Sigmoid colon (tissue), 7 donors: ENCODE measurements around the gene TLL2. TPM values are rescaled to one million over a fixed set of nuclear protein-coding genes. Genes with fewer than 3 reads are reported as not detected.

Experiments used
- DNase-seq: peaks from one replicate; pipeline ENCODE4 v3.0.0-alpha.2; 2019
- H3K27ac ChIP-seq, 4 donors: fragments of 200-600 bp; sonication (generic); one replicate each; pipeline ENCODE4 v1.5.1; 2016 to 2019; ENCODE audit warnings: mild to moderate bottlenecking in 1 of 4
- H3K27me3 ChIP-seq, 3 donors: fragments of 200-600 bp; sonication (generic); one replicate each; pipeline ENCODE4 v1.5.1; 2019; ENCODE audit warnings: mild to moderate bottlenecking in 1 of 3
- H3K36me3 ChIP-seq, 4 donors: fragments of 200-600 bp; sonication (generic); one replicate each; pipeline ENCODE4 v1.5.1; 2016 to 2019
- H3K4me1 ChIP-seq, 4 donors: fragments of 200-600 bp; sonication (generic); one replicate each; pipeline ENCODE4 v1.5.1; 2017 to 2019
- H3K4me3 ChIP-seq, 4 donors: fragments of 200-600 bp; sonication (generic); one replicate each; pipeline ENCODE4 v1.5.1; 2017 to 2019; ENCODE audit warnings: mild to moderate bottlenecking in 2 of 4, moderate library complexity in 1 of 4
- H3K9me3 ChIP-seq, 4 donors: fragments of 200-600 bp in 3 of 4; sonication (generic) in 3 of 4; one replicate each; pipeline versions ENCODE4 v1.5.1 to v1.6.1; 2013 to 2019
- EP300 ChIP-seq, 4 donors: sonication (generic); formaldehyde crosslinking; IDR thresholded peaks; one replicate each; pipeline ENCODE4 v1.6.1; 2017; ENCODE audit warnings: antibody characterized with exemption in 4 of 4
- POLR2A ChIP-seq, 2 donors: fragments of 450-650 bp; IDR thresholded peaks; one replicate each; pipeline ENCODE4 v1.6.1; 2016; ENCODE audit warnings: antibody characterized with exemption in 2 of 2, mild to moderate bottlenecking in 2 of 2, moderate library complexity in 2 of 2
- POLR2AphosphoS5 ChIP-seq, 4 donors: sonication (generic); formaldehyde crosslinking; IDR thresholded peaks; one replicate each; pipeline ENCODE4 v1.6.1; 2017; ENCODE audit warnings: antibody characterized with exemption in 4 of 4
- WGBS, 2 donors: extraction: QIAGEN DNeasy Blood & Tissue Kit; methylation state at CpG; one replicate each; pipeline ENCODE4 v1.1.7; 2013; 5-methylcytosine and 5-hydroxymethylcytosine counted together
- intact Hi-C: fragments of 100-400 bp; cut with DNase I; formaldehyde crosslinking; loops from one replicate; pipeline ENCODE4 v1.15.1; 2023
- polyA plus RNA-seq, 3 donors: library from polyadenylated mRNA; stranded (reverse); fragments of 200-250 nt; gene quantifications; one replicate each; pipeline ENCODE4 v1.2.3, GENCODE V29; 2013
- total RNA-seq, 4 donors: library from RNA; depleted of rRNA; stranded (reverse); fragments of >200 nt; gene quantifications; one replicate each; pipeline ENCODE4 v1.1.0, GENCODE V29; 2016
- TF ChIP-seq, protein P1 (sequence below), 4 experiments: fragments of 450-650 bp in 3 of 4; fragments of 200-600 bp in 1 of 4; IDR thresholded peaks; one replicate each; pipeline ENCODE4 v1.5.1; 2016 to 2019; ENCODE audit warnings: antibody characterized with exemption in 4 of 4, mild to moderate bottlenecking in 3 of 4, moderate library complexity in 2 of 4
- donor health status: healthy with polysubstance abuse.
- donor health status: Bipolar disorder and iron deficiency.
- donor health status: healthy.

The TLL2 gene
- total and polyA plus RNA-seq, 7 donors = 0.14 to 2.2 (median 0.36) TPM; not detected in 2

DNA sequence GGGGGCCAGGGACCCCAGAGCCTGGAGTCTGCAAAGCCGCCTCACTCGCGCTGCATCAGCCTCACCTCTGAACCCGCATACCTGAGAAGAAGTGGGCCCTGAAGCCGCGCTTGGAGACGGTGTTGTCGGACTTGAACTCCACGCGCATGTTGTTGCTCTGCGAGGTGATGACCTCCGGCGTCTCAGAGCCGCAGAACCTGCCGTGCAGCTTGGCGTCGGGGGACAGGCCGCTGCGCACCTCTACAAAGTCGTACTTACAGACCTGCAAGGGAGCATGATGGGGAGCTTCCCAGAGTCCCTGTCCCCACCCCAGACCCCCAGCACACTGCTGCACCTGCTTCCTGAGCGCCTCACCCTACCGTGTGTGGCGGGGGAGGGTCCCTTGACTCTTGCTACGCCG lies 129.2 kb downstream of the TLL2 start:
- DNase-seq = no peak
- H3K27ac ChIP-seq = no peak overlapping the region
- no peak for TF ChIP-seq POLR2A (IDR thresholded peaks at IDR 0.05)
- TF ChIP-seq, protein P1, sequence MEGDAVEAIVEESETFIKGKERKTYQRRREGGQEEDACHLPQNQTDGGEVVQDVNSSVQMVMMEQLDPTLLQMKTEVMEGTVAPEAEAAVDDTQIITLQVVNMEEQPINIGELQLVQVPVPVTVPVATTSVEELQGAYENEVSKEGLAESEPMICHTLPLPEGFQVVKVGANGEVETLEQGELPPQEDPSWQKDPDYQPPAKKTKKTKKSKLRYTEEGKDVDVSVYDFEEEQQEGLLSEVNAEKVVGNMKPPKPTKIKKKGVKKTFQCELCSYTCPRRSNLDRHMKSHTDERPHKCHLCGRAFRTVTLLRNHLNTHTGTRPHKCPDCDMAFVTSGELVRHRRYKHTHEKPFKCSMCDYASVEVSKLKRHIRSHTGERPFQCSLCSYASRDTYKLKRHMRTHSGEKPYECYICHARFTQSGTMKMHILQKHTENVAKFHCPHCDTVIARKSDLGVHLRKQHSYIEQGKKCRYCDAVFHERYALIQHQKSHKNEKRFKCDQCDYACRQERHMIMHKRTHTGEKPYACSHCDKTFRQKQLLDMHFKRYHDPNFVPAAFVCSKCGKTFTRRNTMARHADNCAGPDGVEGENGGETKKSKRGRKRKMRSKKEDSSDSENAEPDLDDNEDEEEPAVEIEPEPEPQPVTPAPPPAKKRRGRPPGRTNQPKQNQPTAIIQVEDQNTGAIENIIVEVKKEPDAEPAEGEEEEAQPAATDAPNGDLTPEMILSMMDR (IDR thresholded peaks at IDR 0.05) = no peak
- no peak for TF ChIP-seq POLR2AphosphoS5 (IDR thresholded peaks at IDR 0.05)
- TF ChIP-seq EP300 (IDR thresholded peaks at IDR 0.05) = no peak
- no peaks in the 10 kb centered on the region for H3K36me3 ChIP-seq
- intact Hi-C loops = no loop called here
- H3K9me3 ChIP-seq = no peaks in the 10 kb centered on the region
- no peak overlapping the region for H3K4me3 ChIP-seq
- 62 to 68% methylated on average over 25 of the region's 25 CpGs for WGBS, 2 donors
- H3K27me3 ChIP-seq = no peaks in the 10 kb centered on the region
- H3K4me1 ChIP-seq = peaks cover 0 to 34% (median 32%) of the 10 kb centered on the region in 4 donors

DNA sequence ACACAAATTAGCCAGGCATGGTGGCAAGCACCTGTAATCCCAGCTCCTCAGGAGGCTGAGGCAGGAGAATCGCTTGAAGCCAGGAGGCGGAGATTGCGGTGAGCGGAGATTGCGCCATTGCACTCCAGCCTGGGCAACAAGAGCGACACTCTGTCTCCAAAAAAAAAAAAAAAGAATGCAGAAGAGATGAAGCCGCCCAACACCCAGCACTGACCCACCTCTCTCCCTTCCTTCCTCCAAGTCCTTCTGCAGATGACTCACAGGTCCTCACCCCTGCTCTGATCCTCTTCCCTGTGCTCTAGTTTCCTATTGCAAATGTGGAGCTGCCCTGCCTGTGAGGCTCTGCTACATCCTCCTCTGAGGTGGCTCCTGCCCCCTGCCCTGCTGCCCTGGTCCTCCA lies 132.9 kb downstream of the TLL2 start:
- DNase-seq = no peak
- intact Hi-C loops = no loop called here
- Histone ChIP-seq H3K9me3 (no peaks in the 10 kb centered on the region), H3K27ac (no peak overlapping the region), H3K27me3 (no peaks in the 10 kb centered on the region), H3K36me3 (no peaks in the 10 kb centered on the region), H3K4me1 (peaks cover 0 to 54% (median 51%) of the 10 kb centered on the region in 4 donors), H3K4me3 (no peak overlapping the region)
- TF ChIP-seq EP300 (IDR thresholded peaks at IDR 0.05) (no peak), POLR2AphosphoS5 (IDR thresholded peaks at IDR 0.05) (no peak), POLR2A (IDR thresholded peaks at IDR 0.05) (no peak)
- TF ChIP-seq, protein P1 (IDR thresholded peaks at IDR 0.05) = no peak
- 92 to 97% methylated on average over 7 of the region's 7 CpGs for WGBS, 2 donors

DNA sequence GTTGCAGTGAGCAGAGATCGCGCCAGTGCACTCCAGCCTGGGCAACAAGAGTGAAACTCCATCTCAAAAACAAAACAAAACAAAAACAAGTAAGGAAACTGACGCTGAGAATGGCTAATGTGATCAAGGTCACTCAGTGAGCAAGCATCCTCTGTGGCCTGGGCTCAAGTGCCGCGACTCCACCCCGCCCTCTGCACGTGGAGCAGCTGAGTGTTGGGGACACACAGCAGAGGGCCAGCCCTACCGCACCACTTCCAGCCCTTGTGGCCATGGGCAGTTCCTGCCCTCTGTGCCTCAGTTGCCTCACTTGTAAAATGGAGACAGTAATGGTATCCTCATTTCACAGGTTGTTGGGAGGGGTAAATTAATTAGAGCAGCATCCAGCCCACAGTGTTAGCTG lies 134.0 kb downstream of the TLL2 start:
- TF ChIP-seq, protein P1 (IDR thresholded peaks at IDR 0.05) = no peak
- TF ChIP-seq POLR2AphosphoS5 (IDR thresholded peaks at IDR 0.05) (no peak), POLR2A (IDR thresholded peaks at IDR 0.05) (no peak), EP300 (IDR thresholded peaks at IDR 0.05) (no peak)

DNA sequence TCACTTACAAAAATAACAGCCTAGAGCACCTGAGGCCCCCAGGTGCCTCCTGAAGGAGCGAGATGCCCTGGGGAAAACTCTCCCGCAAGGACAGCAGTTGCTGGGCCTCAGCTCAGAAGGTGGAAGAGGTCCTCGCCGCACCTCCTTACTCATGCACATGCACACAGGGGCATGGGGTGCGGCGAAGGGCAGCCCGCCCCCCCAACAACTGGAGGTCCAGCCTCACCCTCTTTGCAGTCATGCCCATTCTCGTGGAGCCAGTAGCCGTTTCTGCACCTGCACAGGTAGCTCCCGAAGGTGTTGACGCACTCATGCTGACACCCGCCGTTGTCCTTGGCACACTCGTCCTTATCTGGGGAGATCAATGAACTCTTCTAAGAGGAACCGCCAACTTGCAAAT lies 135.0 kb downstream of the TLL2 start:
- peak; percentile 57 for DNase-seq
- Histone ChIP-seq H3K9me3 (no peaks in the 10 kb centered on the region), H3K4me1 (peaks cover 0 to 66% (median 63%) of the 10 kb centered on the region in 4 donors), H3K36me3 (no peaks in the 10 kb centered on the region), H3K4me3 (no peak overlapping the region), H3K27ac (peak overlapping the region in 3 of 4 donors; percentile 51 to 74 (median 68)), H3K27me3 (no peaks in the 10 kb centered on the region)
- 60 to 85% methylated on average over 15 of the region's 15 CpGs for WGBS, 2 donors
- intact Hi-C loops = loop anchor here (1.0 to 10.0 kb wide), 3 partner anchors 12 to 659 kb away; partner anchors contain the start of gene TM9SF3
- TF ChIP-seq, protein P1 (IDR thresholded peaks at IDR 0.05) = no peak

More for the DNA sequence above, 134.0 kb downstream of the TLL2 start:
- Histone ChIP-seq H3K27ac (no peak overlapping the region), H3K9me3 (no peaks in the 10 kb centered on the region), H3K27me3 (no peaks in the 10 kb centered on the region), H3K4me3 (no peak overlapping the region), H3K36me3 (no peaks in the 10 kb centered on the region), H3K4me1 (peaks cover 0 to 63% (median 60%) of the 10 kb centered on the region in 4 donors)
- intact Hi-C loops = loop anchor here (5.0 to 10.0 kb wide), 2 partner anchors 205 to 658 kb away; partner anchors contain the start of gene TM9SF3
- DNase-seq = no peak
- 71 to 86% methylated on average over 8 of the region's 8 CpGs for WGBS, 2 donors

DNA sequence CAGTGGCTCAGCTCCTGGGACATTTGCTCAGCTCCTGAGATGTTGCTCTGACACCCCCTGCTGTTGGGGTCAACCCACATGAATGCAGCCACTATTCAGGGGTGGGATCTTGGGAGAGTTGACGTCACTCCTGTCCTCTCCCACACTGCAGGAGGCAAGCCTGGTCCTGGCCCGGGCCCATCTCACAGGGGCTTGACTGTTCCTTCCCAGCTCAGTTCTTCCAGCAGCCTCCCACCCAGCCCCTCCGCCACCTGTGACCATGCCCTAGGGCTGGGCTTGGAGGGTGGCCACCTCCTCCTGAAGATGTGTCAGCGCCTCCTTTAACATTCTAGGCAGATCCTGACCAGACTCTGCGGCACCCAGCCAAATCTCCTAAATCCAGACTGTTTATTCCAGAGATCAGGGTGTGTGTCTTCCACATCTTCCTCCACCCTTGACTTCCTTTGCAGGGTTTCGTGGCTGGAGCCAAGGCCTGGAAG lies 135.9 kb downstream of the TLL2 start:
- Histone ChIP-seq H3K27me3 (no peaks in the 10 kb centered on the region), H3K9me3 (no peaks in the 10 kb centered on the region), H3K36me3 (no peaks in the 10 kb centered on the region), H3K27ac (peak overlapping the region in 3 of 4 donors; percentile 51 to 74 (median 68)), H3K4me3 (no peak overlapping the region), H3K4me1 (peaks cover 0 to 66% (median 63%) of the 10 kb centered on the region in 4 donors)
- peak; percentile 97 for DNase-seq
- intact Hi-C loops = loop anchor here (1.0 to 10.0 kb wide), 3 partner anchors 12 to 659 kb away; partner anchors contain the start of gene TM9SF3
- TF ChIP-seq POLR2A (IDR thresholded peaks at IDR 0.05) (no peak), EP300 (IDR thresholded peaks at IDR 0.05) (peak in 3 of 4 donors; percentile 47 to 91 (median 75)), POLR2AphosphoS5 (IDR thresholded peaks at IDR 0.05) (peak; percentile 93 to 99 (median 96))
- WGBS, 2 donors = 66 to 73% methylated on average over 6 of the region's 6 CpGs
